Measurements from ENCODE around the gene DEPDC5.

DEPDC5 gene

DNA sequence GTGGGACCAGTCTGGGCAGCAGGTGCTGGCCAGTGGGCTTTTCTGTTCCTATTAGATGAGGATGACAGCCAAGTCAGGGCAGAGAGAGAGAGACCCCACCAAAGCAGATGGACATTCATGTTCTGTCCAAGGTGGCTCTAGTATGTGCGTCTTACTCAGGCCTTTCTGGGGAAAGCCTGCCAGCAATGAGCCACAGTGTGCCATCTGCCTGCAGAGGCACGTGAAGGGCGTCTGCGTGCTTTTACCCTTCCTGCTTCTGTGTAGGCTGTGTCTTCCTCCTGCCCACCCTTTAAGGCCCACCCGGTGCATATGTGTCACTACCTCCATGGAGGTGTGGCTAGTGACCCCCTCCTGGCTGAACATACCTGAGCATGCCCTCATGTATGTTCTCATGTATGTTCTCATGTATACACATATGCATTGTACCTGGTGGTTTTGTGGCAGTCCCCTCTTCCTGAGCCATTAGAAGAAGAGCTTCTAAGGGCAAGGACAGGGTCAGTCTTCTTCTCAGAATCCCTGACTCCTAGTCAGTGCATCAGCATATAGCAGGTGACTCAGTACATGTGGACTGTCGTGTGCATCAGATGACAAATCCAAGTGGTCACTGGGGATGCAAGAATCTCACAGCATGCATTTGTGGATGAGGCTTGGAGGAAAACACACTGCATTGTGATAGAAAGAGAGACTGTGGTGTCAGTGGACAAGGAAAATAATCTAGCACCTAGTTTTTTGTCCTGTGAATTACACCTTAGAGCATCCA is 100.1 kb downstream of the DEPDC5 start:
- TF ChIP-seq CTCF (IDR thresholded peaks at IDR 0.05) = no peak
- H3K9me3 ChIP-seq = no peaks in the 10 kb centered on the region
- intact Hi-C loops (cut with DNase I; ENCODE audit: low total_unique reads) = no loop called here
- no peaks in the 10 kb centered on the region for H3K4me1 ChIP-seq
- no peak overlapping the region for H3K4me3 ChIP-seq
- no peak for DNase-seq
- H3K36me3 ChIP-seq = peaks cover 15 to 83% (median 45%) of the 10 kb centered on the region in 3 donors
- no peaks in the 10 kb centered on the region for H3K27me3 ChIP-seq
- no peak overlapping the region for H3K27ac ChIP-seq

GRCh38 chr22:31857247-31857646 is 103.4 kb downstream of the DEPDC5 start:
- Histone ChIP-seq H3K4me1 (no peaks in the 10 kb centered on the region), H3K9me3 (no peaks in the 10 kb centered on the region), H3K36me3 (peaks cover 20 to 81% (median 28%) of the 10 kb centered on the region in 3 donors), H3K27me3 (no peaks in the 10 kb centered on the region), H3K4me3 (no peak overlapping the region), H3K27ac (no peak overlapping the region)
- intact Hi-C loops (cut with DNase I; ENCODE audit: low total_unique reads) = no loop called here
- DNase-seq = no peak
- no peak for TF ChIP-seq CTCF (IDR thresholded peaks at IDR 0.05)

DNA sequence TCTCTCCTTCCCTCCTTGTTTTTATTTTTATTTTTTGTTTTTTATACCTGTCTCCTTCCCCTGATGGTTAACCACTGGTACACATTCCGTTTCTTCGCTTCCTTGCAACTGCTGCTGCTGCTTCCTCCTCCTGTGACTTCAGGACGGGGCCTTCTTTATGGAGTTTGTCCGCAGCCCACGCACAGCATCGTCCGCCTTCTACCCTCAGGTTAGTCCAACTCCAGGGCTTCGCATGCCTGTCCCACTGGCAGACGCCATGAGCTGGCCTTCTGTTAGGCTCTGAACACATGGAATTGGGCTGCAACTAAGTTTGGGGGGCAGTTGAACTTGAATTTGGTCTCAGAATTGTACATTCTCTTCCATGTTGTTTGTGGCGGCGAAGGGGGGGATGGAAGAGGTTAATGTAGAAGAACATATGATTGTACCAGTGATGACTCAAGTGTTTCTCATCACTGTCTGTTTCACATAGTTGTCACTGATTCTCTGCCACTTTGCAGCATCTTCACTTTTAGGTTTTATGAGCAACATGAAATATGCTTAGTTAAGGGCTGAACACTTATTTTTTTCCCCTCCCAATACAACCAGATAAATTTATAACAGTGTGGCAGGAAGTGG is 107.5 kb downstream of the DEPDC5 start:
- no peak for TF ChIP-seq CTCF (IDR thresholded peaks at IDR 0.05)
- H3K36me3 ChIP-seq = peaks cover 20 to 63% (median 34%) of the 10 kb centered on the region in 3 donors
- DNase-seq = no peak
- no peaks in the 10 kb centered on the region for H3K4me1 ChIP-seq
- no peaks in the 10 kb centered on the region for H3K9me3 ChIP-seq
- no peak overlapping the region for H3K27ac ChIP-seq
- H3K27me3 ChIP-seq = no peaks in the 10 kb centered on the region
- H3K4me3 ChIP-seq = no peak overlapping the region
- intact Hi-C loops (cut with DNase I; ENCODE audit: low total_unique reads) = no loop called here

DNA sequence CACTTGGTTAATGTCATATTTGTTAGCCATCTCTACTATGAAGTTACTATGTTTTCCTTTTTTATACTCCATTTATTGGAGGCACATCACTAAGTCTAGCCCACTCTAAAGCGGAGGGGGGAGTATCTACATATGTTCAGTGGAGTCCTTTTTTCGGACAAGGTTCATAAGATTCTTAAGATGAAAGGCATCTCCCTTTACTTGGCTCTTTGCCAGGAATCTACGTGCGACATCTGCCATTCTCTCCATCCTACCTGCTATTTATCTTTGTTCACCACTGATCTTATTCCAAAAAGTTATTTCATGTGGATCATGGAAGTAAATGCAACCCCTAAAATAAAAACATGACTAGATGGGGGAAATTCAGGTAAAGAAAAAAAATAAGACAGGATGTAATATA is 113.1 kb downstream of the DEPDC5 start:
- Histone ChIP-seq H3K27me3 (no peaks in the 10 kb centered on the region), H3K4me3 (no peak overlapping the region), H3K36me3 (peaks cover 9 to 55% (median 44%) of the 10 kb centered on the region in 3 donors), H3K9me3 (no peaks in the 10 kb centered on the region), H3K4me1 (no peaks in the 10 kb centered on the region), H3K27ac (no peak overlapping the region)
- TF ChIP-seq CTCF (IDR thresholded peaks at IDR 0.05) = no peak
- DNase-seq = no peak
- intact Hi-C loops (cut with DNase I; ENCODE audit: low total_unique reads) = no loop called here

DNA sequence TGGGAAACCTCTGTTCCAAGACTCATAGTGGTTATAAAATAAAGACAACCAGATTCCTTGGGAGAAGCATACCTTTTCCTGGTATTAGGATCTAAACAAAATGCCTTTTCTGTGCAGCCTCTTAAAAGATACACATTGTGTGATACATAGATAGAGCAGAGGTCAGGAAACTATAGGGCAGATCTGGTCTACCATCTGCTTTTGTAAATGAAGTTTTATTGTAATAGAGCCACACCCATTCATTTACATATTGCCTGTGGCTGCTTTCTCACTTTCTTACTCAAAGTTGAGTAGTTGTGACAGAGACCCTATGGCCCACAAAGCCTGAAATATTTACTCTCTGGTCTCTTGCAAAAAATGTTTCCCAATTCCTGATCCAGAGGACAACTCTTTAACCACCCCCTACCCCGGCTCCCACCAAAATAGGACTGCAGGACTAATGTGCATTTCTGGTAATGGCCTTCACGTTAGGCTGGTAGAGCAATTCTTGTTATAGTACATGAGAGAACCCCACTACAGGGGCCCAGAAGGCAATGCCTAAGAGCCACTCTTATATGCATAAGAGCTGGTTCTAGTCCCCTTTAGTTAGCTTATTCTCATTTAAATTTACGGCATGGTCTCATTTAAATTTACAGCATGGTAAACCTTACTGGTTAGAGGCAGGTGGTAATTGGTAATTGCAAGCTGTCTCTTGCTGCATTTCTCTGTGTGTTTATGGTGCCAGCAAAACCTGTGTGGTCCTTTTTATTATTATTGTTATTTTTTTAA is 113.8 kb downstream of the DEPDC5 start:
- Histone ChIP-seq H3K36me3 (peaks cover 9 to 56% (median 43%) of the 10 kb centered on the region in 3 donors), H3K27ac (no peak overlapping the region)
- intact Hi-C loops (cut with DNase I; ENCODE audit: low total_unique reads) = no loop called here

More for the DNA sequence above, 113.8 kb downstream of the DEPDC5 start:
- H3K9me3 ChIP-seq = no peaks in the 10 kb centered on the region
- DNase-seq = no peak
- no peaks in the 10 kb centered on the region for H3K4me1 ChIP-seq
- TF ChIP-seq CTCF (IDR thresholded peaks at IDR 0.05) = no peak
- no peak overlapping the region for H3K4me3 ChIP-seq
- H3K27me3 ChIP-seq = no peaks in the 10 kb centered on the region

Data from tibial artery (tissue), 4 donors.